ENCODE results near the gene KY. TPM values are rescaled to one million over a fixed set of nuclear protein-coding genes. Genes with fewer than 3 reads are reported as not detected.

Gene KY
- total RNA-seq, 1 experiment from 2014 or later = 0.05 TPM

- no peak overlapping the region for H3K4me3 ChIP-seq
- H3K27me3 ChIP-seq (replicated peaks) = no peaks in the 10 kb centered on the region
- H3K27ac ChIP-seq = no peak overlapping the region
- H3K9me3 ChIP-seq (replicated peaks) = no peaks in the 10 kb centered on the region
- peaks cover 7% of the 10 kb centered on the region; the same call in 1 of the 2 replicates for H3K4me1 ChIP-seq (replicated peaks)
- no peaks in the 10 kb centered on the region for H3K36me3 ChIP-seq
- DNase-seq (ENCODE audit: low read depth in 1 of 2, low spot score in 2 of 2) = no peak
Measured at GRCh38 chr3:134682196-134682880, 31.5 kb upstream of the KY start.

GRCh38 chr3:134681522-134681900 lies 30.7 kb upstream of the KY start:
- no peaks in the 10 kb centered on the region for H3K36me3 ChIP-seq
- no peak overlapping the region for H3K27ac ChIP-seq
- no peak overlapping the region for H3K4me3 ChIP-seq
- H3K27me3 ChIP-seq (replicated peaks) = no peaks in the 10 kb centered on the region
- H3K9me3 ChIP-seq (replicated peaks) = no peaks in the 10 kb centered on the region
- H3K4me1 ChIP-seq (replicated peaks) = peaks cover 5% of the 10 kb centered on the region; the same call in 1 of the 2 replicates
- DNase-seq (ENCODE audit: low read depth in 1 of 2, low spot score in 2 of 2) = no peak

GRCh38 chr3:134680796-134681521 lies 30.1 kb upstream of the KY start:
- no peak overlapping the region for H3K27ac ChIP-seq
- no peaks in the 10 kb centered on the region for H3K36me3 ChIP-seq
- no peaks in the 10 kb centered on the region for H3K9me3 ChIP-seq (replicated peaks)
- no peaks in the 10 kb centered on the region for H3K4me1 ChIP-seq (replicated peaks)
- DNase-seq (ENCODE audit: low read depth in 1 of 2, low spot score in 2 of 2) = no peak
- no peaks in the 10 kb centered on the region for H3K27me3 ChIP-seq (replicated peaks)
- H3K4me3 ChIP-seq = no peak overlapping the region

- no peaks in the 10 kb centered on the region for H3K36me3 ChIP-seq
- H3K4me3 ChIP-seq = no peak overlapping the region
- H3K27ac ChIP-seq = no peak overlapping the region
- no peaks in the 10 kb centered on the region for H3K4me1 ChIP-seq (replicated peaks)
- H3K27me3 ChIP-seq (replicated peaks) = no peaks in the 10 kb centered on the region
- DNase-seq (ENCODE audit: low read depth in 1 of 2, low spot score in 2 of 2) = no peak
- H3K9me3 ChIP-seq (replicated peaks) = peaks cover 6% of the 10 kb centered on the region; the same call in 1 of the 2 replicates
Measured at GRCh38 chr3:134677987-134678308, 27.1 kb upstream of the KY start.

- H3K27ac ChIP-seq = no peak overlapping the region
- no peaks in the 10 kb centered on the region for H3K36me3 ChIP-seq
- H3K4me3 ChIP-seq = no peak overlapping the region
- DNase-seq (ENCODE audit: low read depth in 1 of 2, low spot score in 2 of 2) = no peak
- H3K4me1 ChIP-seq (replicated peaks) = no peaks in the 10 kb centered on the region
- peaks cover 6% of the 10 kb centered on the region; the same call in 1 of the 2 replicates for H3K9me3 ChIP-seq (replicated peaks)
- H3K27me3 ChIP-seq (replicated peaks) = no peaks in the 10 kb centered on the region
Measured at GRCh38 chr3:134677196-134677986, 26.6 kb upstream of the KY start.

- Histone ChIP-seq H3K9me3 (replicated peaks) (peaks cover 6% of the 10 kb centered on the region; the same call in 1 of the 2 replicates), H3K4me1 (replicated peaks) (no peaks in the 10 kb centered on the region), H3K36me3 (no peaks in the 10 kb centered on the region), H3K4me3 (no peak overlapping the region), H3K27ac (no peak overlapping the region), H3K27me3 (replicated peaks) (no peaks in the 10 kb centered on the region)
- DNase-seq (ENCODE audit: low read depth in 1 of 2, low spot score in 2 of 2) = no peak
Measured at GRCh38 chr3:134675726-134676256, 25.0 kb upstream of the KY start.

- Histone ChIP-seq H3K36me3 (no peaks in the 10 kb centered on the region), H3K4me1 (replicated peaks) (no peaks in the 10 kb centered on the region), H3K4me3 (no peak overlapping the region), H3K9me3 (replicated peaks) (peaks cover 6% of the 10 kb centered on the region; the same call in 1 of the 2 replicates), H3K27me3 (replicated peaks) (no peaks in the 10 kb centered on the region), H3K27ac (no peak overlapping the region)
- no peak for DNase-seq (ENCODE audit: low read depth in 1 of 2, low spot score in 2 of 2)
Measured at GRCh38 chr3:134672571-134672970, 21.7 kb upstream of the KY start.

- Histone ChIP-seq H3K27me3 (replicated peaks) (no peaks in the 10 kb centered on the region), H3K36me3 (no peaks in the 10 kb centered on the region), H3K27ac (no peak overlapping the region), H3K9me3 (replicated peaks) (no peaks in the 10 kb centered on the region), H3K4me1 (replicated peaks) (peaks cover 10% of the 10 kb centered on the region), H3K4me3 (no peak overlapping the region)
- DNase-seq (ENCODE audit: low read depth in 1 of 2, low spot score in 2 of 2) = no peak
Measured at GRCh38 chr3:134667956-134668355, 17.1 kb upstream of the KY start.

- H3K4me1 ChIP-seq (replicated peaks) = peaks cover 10% of the 10 kb centered on the region
- H3K9me3 ChIP-seq (replicated peaks) = no peaks in the 10 kb centered on the region
- DNase-seq (ENCODE audit: low read depth in 1 of 2, low spot score in 2 of 2) = no peak
- no peaks in the 10 kb centered on the region for H3K36me3 ChIP-seq
- no peak overlapping the region for H3K27ac ChIP-seq
- no peaks in the 10 kb centered on the region for H3K27me3 ChIP-seq (replicated peaks)
- H3K4me3 ChIP-seq = no peak overlapping the region
Measured at GRCh38 chr3:134667406-134667805, 16.6 kb upstream of the KY start.

- Histone ChIP-seq H3K4me1 (replicated peaks) (peaks cover 10% of the 10 kb centered on the region), H3K27ac (no peak overlapping the region), H3K9me3 (replicated peaks) (no peaks in the 10 kb centered on the region), H3K27me3 (replicated peaks) (no peaks in the 10 kb centered on the region), H3K4me3 (no peak overlapping the region), H3K36me3 (no peaks in the 10 kb centered on the region)
- no peak for DNase-seq (ENCODE audit: low read depth in 1 of 2, low spot score in 2 of 2)
Measured at GRCh38 chr3:134666885-134667284, 16.1 kb upstream of the KY start.

GRCh38 chr3:134666466-134666865 lies 15.6 kb upstream of the KY start:
- H3K36me3 ChIP-seq = no peaks in the 10 kb centered on the region
- no peak overlapping the region for H3K4me3 ChIP-seq
- DNase-seq (ENCODE audit: low read depth in 1 of 2, low spot score in 2 of 2) = peak; percentile 12 to 55
- no peak overlapping the region for H3K27ac ChIP-seq
- H3K9me3 ChIP-seq (replicated peaks) = no peaks in the 10 kb centered on the region
- peaks cover 10% of the 10 kb centered on the region for H3K4me1 ChIP-seq (replicated peaks)
- H3K27me3 ChIP-seq (replicated peaks) = no peaks in the 10 kb centered on the region

- Histone ChIP-seq H3K27me3 (replicated peaks) (no peaks in the 10 kb centered on the region), H3K4me1 (replicated peaks) (peaks cover 10% of the 10 kb centered on the region), H3K9me3 (replicated peaks) (no peaks in the 10 kb centered on the region), H3K36me3 (no peaks in the 10 kb centered on the region), H3K4me3 (no peak overlapping the region), H3K27ac (no peak overlapping the region)
- DNase-seq (ENCODE audit: low read depth in 1 of 2, low spot score in 2 of 2) = no peak
Measured at GRCh38 chr3:134666052-134666451, 15.2 kb upstream of the KY start.

- Histone ChIP-seq H3K9me3 (replicated peaks) (no peaks in the 10 kb centered on the region), H3K27me3 (replicated peaks) (no peaks in the 10 kb centered on the region), H3K4me3 (no peak overlapping the region), H3K27ac (no peak overlapping the region), H3K36me3 (no peaks in the 10 kb centered on the region), H3K4me1 (replicated peaks) (peaks cover 10% of the 10 kb centered on the region)
- DNase-seq (ENCODE audit: low read depth in 1 of 2, low spot score in 2 of 2) = no peak
Measured at GRCh38 chr3:134665243-134665642, 14.4 kb upstream of the KY start.
